ENCODE measurements around the gene TGFB3.

GRCh38 chr14:75977582-75977943 is 4.2 kb downstream of the TGFB3 start:
- TF ChIP-seq POLR2A (IDR thresholded peaks at IDR 0.05; ENCODE audit: low read depth, low read length) (no peak), TAF1 (IDR thresholded peaks at IDR 0.05; ENCODE audit: borderline replicate concordance, low read depth, low read length) (no peak)
